ENCODE data around the gene LRIT3.

LRIT3 gene

GRCh38 chr4:109916027-109916409 lies 68.1 kb downstream of the LRIT3 start:
- H3K27me3 ChIP-seq (ENCODE audit: insufficient read depth, poor library complexity, severe bottlenecking), result no peaks in the 10 kb centered on the region
- no peak overlapping the region for H3K27ac ChIP-seq (ENCODE audit: poor library complexity, severe bottlenecking)
- no peaks in the 10 kb centered on the region for H3K9me3 ChIP-seq (ENCODE audit: severe bottlenecking)
- TF ChIP-seq CTCF (IDR thresholded peaks at IDR 0.05; ENCODE audit: poor library complexity, severe bottlenecking), result no peak
- no peaks in the 10 kb centered on the region for H3K4me1 ChIP-seq (ENCODE audit: insufficient read depth, poor library complexity, severe bottlenecking)
- no peak overlapping the region for H3K4me3 ChIP-seq (ENCODE audit: severe bottlenecking)
- ATAC-seq (ENCODE audit: low read depth) (no peak), DNase-seq (ENCODE audit: low spot score) (no peak)
- no peaks in the 10 kb centered on the region for H3K36me3 ChIP-seq (ENCODE audit: low read depth)

- Histone ChIP-seq H3K4me1 (ENCODE audit: insufficient read depth, poor library complexity, severe bottlenecking) (no peaks in the 10 kb centered on the region), H3K9me3 (ENCODE audit: severe bottlenecking) (no peaks in the 10 kb centered on the region), H3K27me3 (ENCODE audit: insufficient read depth, poor library complexity, severe bottlenecking) (no peaks in the 10 kb centered on the region), H3K36me3 (ENCODE audit: low read depth) (no peaks in the 10 kb centered on the region), H3K27ac (ENCODE audit: poor library complexity, severe bottlenecking) (no peak overlapping the region), H3K4me3 (ENCODE audit: severe bottlenecking) (no peak overlapping the region)
- ATAC-seq (ENCODE audit: low read depth) (peak; percentile 81), DNase-seq (ENCODE audit: low spot score) (no peak)
- no peak for TF ChIP-seq CTCF (IDR thresholded peaks at IDR 0.05; ENCODE audit: poor library complexity, severe bottlenecking)
Observed at GRCh38 chr4:109921384-109921808, 73.5 kb downstream of the LRIT3 start.

All from RWPE2 (cell line).